Heart right ventricle (tissue), 16 donors: ENCODE data around the gene UGDH. TPM values are rescaled to one million over a fixed set of nuclear protein-coding genes. Genes with fewer than 3 reads are reported as not detected.

ENCODE experiments used
- ATAC-seq, 8 donors: fragments of 200-7000 bp; cut with Tn5 transposase; one replicate each; pipeline ENCODE4 v1.9.1; 2020; ENCODE audit warnings: mild to moderate bottlenecking in 8 of 8, moderate library complexity in 8 of 8, moderate number of reproducible peaks in 1 of 8
- DNase-seq, 2 donors: peaks; one replicate each; pipeline ENCODE4 v3.0.0-alpha.2; 2020
- H3K27ac ChIP-seq, 10 donors: fragments of 200-600 bp; sonication (generic) in 2 of 10; one replicate each; pipeline versions ENCODE4 v1.5.0 to v1.8.0; 2020 to 2022; ENCODE audit warnings: mild to moderate bottlenecking in 3 of 10
- H3K27me3 ChIP-seq, 7 donors: fragments of 200-600 bp; one replicate each; pipeline ENCODE4 v1.8.0; 2021 to 2022; ENCODE audit warnings: mild to moderate bottlenecking in 2 of 7
- H3K36me3 ChIP-seq, 9 donors: fragments of 200-600 bp; sonication (generic) in 1 of 9; one replicate each; pipeline versions ENCODE4 v1.5.0 to v1.8.0; 2020 to 2022; ENCODE audit warnings: mild to moderate bottlenecking in 2 of 9
- H3K4me1 ChIP-seq, 9 donors: fragments of 200-600 bp; sonication (generic) in 1 of 9; one replicate each; pipeline versions ENCODE4 v1.5.0 to v1.8.0; 2020 to 2022; ENCODE audit warnings: mild to moderate bottlenecking in 4 of 9
- H3K4me3 ChIP-seq, 10 donors: fragments of 200-600 bp; sonication (generic) in 2 of 10; one replicate each; pipeline versions ENCODE4 v1.5.0 to v1.8.0; 2020 to 2022; ENCODE audit warnings: mild to moderate bottlenecking in 7 of 10, moderate library complexity in 2 of 10
- H3K9me3 ChIP-seq, 11 donors: fragments of 200-600 bp in 10 of 11; sonication (generic) in 2 of 11; one replicate each; pipeline versions ENCODE4 v1.5.0 to v1.8.0; 2013 to 2022; ENCODE audit warnings: mild to moderate bottlenecking in 2 of 11, control low read depth in 1 of 11, moderate library complexity in 1 of 11
- CTCF ChIP-seq, 9 donors: fragments of 200-600 bp; sonication (generic) in 2 of 9; IDR thresholded peaks; one replicate each; pipeline versions ENCODE4 v1.5.0 to v1.8.0; 2021 to 2022; ENCODE audit warnings: antibody characterized with exemption in 9 of 9, mild to moderate bottlenecking in 5 of 9, moderate library complexity in 1 of 9
- WGBS, 2 donors: extraction: QIAGEN DNeasy Blood & Tissue Kit; methylation state at CpG; one replicate each; pipeline ENCODE4 v1.1.7; 2013; ENCODE audit warnings: inconsistent platforms in 1 of 2; 5-methylcytosine and 5-hydroxymethylcytosine counted together
- intact Hi-C, 10 donors: fragments of 100-400 bp; cut with DNase I; formaldehyde crosslinking; loops; one replicate each; pipeline versions ENCODE4 v1.11.1 to v1.14.2; 2022
- polyA plus RNA-seq, 2 donors: library from polyadenylated mRNA; stranded (reverse); fragments of 200-250 nt; gene quantifications; one replicate each; pipeline ENCODE4 v1.2.3, GENCODE V29; 2013
- total RNA-seq, 10 donors: library from RNA; stranded (reverse); fragmentation: NEBNext Ultra II Directional in 3 of 10; extraction: Animal tissue kit (Norgen Biotek cat#: 25700) in 3 of 10; gene quantifications; one replicate each; pipeline versions ENCODE4 v1.2.1 to v1.2.4, GENCODE V29; 2021 to 2023
- donor health status: Arrhythmogenic right ventricular cardiomyopathy.
- donor health status: ischemic (EF 13 %, LVEDD 7.1; RV severe dilation, severe dysfunction).
- donor health status: healthy with polysubstance abuse.
- donor health status: DM: no; HTN: yes; CAD: no.
- donor health status: DM: no; HTN: no; CAD: no.
- donor health status: ischemic (EF 25% LVEDD 6.9; RV normal size, moderate dysfunction).
- donor health status: ischemic (EF 25% LVEDD 5.7; RV mildly dilated, moderate dysfunction).
- donor health status: healthy.
- donor health status: DM: yes; HTN: yes; CAD: no.
- donor health status: Ischemic cardiomyopathy.
- donor health status: ischemic (EF 35%, LVEDD 5.7; RV mildly dilated, moderate dysfunction).
- donor health status: nonischemic (EF 11% LVEDD 7.7; RV severe dilation, severe dysfunction).
- donor health status: DM: yes; HTN: yes; CAD: no.
- donor health status: PGD.
- donor health status: ischemic (EF 29% LVEDD 5.4; RV normal size, mild dysfunction).
- donor health status: nonischemic (EF 23%, LVEDD 6.1; RV moderate dilation, normal function).

Gene UGDH
- total and polyA plus RNA-seq, 12 donors = 3.1 to 27.3 (median 11.8) TPM

GRCh38 chr4:39569209-39569608 lies 42.0 kb upstream of the UGDH start:
- DNase-seq (no peak), ATAC-seq (no peak)
- intact Hi-C loops = no loop called here
- no peak overlapping the region for H3K4me3 ChIP-seq
- H3K27me3 ChIP-seq = no peaks in the 10 kb centered on the region
- H3K36me3 ChIP-seq = peaks cover 0 to 57% (median 9%) of the 10 kb centered on the region in 9 donors
- 94 to 96% methylated on average over 4 of the region's 4 CpGs for WGBS, 2 donors
- H3K27ac ChIP-seq = no peak overlapping the region
- H3K9me3 ChIP-seq = no peaks in the 10 kb centered on the region
- no peaks in the 10 kb centered on the region for H3K4me1 ChIP-seq
- no peak for TF ChIP-seq CTCF (IDR thresholded peaks at IDR 0.05)

- intact Hi-C loops = no loop called here
- no peaks in the 10 kb centered on the region for H3K9me3 ChIP-seq
- no peaks in the 10 kb centered on the region for H3K27me3 ChIP-seq
- H3K36me3 ChIP-seq = peaks cover 0 to 61% (median 10%) of the 10 kb centered on the region in 9 donors
- no peak overlapping the region for H3K4me3 ChIP-seq
- ATAC-seq (no peak), DNase-seq (no peak)
- TF ChIP-seq CTCF (IDR thresholded peaks at IDR 0.05) = no peak
- H3K4me1 ChIP-seq = no peaks in the 10 kb centered on the region
- H3K27ac ChIP-seq = no peak overlapping the region
- 82 to 86% methylated on average over 3 of the region's 3 CpGs for WGBS, 2 donors
These were observed 41.6 kb upstream of the UGDH start for GRCh38 chr4:39568805-39569204.

- WGBS, 2 donors = 97% methylated on average over 6 of the region's 6 CpGs
- intact Hi-C loops = no loop called here
- ATAC-seq (no peak), DNase-seq (no peak)
- Histone ChIP-seq H3K27me3 (no peaks in the 10 kb centered on the region), H3K9me3 (no peaks in the 10 kb centered on the region), H3K4me3 (no peak overlapping the region), H3K27ac (no peak overlapping the region), H3K36me3 (peaks cover 0 to 52% (median 10%) of the 10 kb centered on the region in 9 donors), H3K4me1 (no peaks in the 10 kb centered on the region)
- TF ChIP-seq CTCF (IDR thresholded peaks at IDR 0.05) = no peak
These were observed 38.8 kb upstream of the UGDH start for GRCh38 chr4:39565878-39566600.

- TF ChIP-seq CTCF (IDR thresholded peaks at IDR 0.05) = no peak
- no peaks in the 10 kb centered on the region for H3K9me3 ChIP-seq
- peaks cover 0 to 4% (median 0%) of the 10 kb centered on the region in 9 donors for H3K4me1 ChIP-seq
- H3K27ac ChIP-seq = no peak overlapping the region
- H3K36me3 ChIP-seq = peaks cover 0 to 40% (median 10%) of the 10 kb centered on the region in 9 donors
- DNase-seq = no peak
- no peaks in the 10 kb centered on the region for H3K27me3 ChIP-seq
- ATAC-seq = no peak
- intact Hi-C loops = no loop called here
- no peak overlapping the region for H3K4me3 ChIP-seq
- 92 to 96% methylated on average over 6 of the region's 6 CpGs for WGBS, 2 donors
These were observed 36.2 kb upstream of the UGDH start for GRCh38 chr4:39563346-39563847.
